IPS-18a (cell line): ENCODE measurements around the gene FGGY.
A peak's percentile ranks its signal among the peaks of the same experiment; 100 is the strongest.

Experiments
- H3K27ac ChIP-seq: one replicate; pipeline ENCODE4 v1.5.1; 2013; ENCODE audit warnings: low read length
- H3K27me3 ChIP-seq: one replicate; pipeline ENCODE4 v1.6.1; 2013; ENCODE audit warnings: mild to moderate bottlenecking, low read length; ENCODE audit not compliant: control insufficient read depth, insufficient read depth
- H3K36me3 ChIP-seq: one replicate; pipeline ENCODE4 v1.6.1; 2013; ENCODE audit warnings: low read depth, low read length; ENCODE audit not compliant: control insufficient read depth
- H3K4me1 ChIP-seq: one replicate; pipeline ENCODE4 v1.6.1; 2013; ENCODE audit warnings: low read depth, low read length; ENCODE audit not compliant: control insufficient read depth
- H3K4me3 ChIP-seq: one replicate; pipeline ENCODE4 v1.5.1; 2013; ENCODE audit warnings: low read length
- H3K9ac ChIP-seq: one replicate; pipeline ENCODE4 v1.6.1; 2013; ENCODE audit warnings: mild to moderate bottlenecking, low read length, moderate library complexity
- H3K9me3 ChIP-seq: one replicate; pipeline ENCODE4 v1.6.1; 2013; ENCODE audit warnings: low read depth, low read length; ENCODE audit not compliant: control insufficient read depth

FGGY gene

GRCh38 chr1:59378621-59379370, 81.9 kb downstream of the FGGY start:
- Histone ChIP-seq H3K36me3 (no peaks in the 10 kb centered on the region), H3K9ac (no peak overlapping the region), H3K9me3 (no peaks in the 10 kb centered on the region), H3K27me3 (no peaks in the 10 kb centered on the region), H3K4me1 (peaks cover 8% of the 10 kb centered on the region), H3K4me3 (no peak overlapping the region), H3K27ac (no peak overlapping the region)

- Histone ChIP-seq H3K4me1 (peaks cover 13% of the 10 kb centered on the region), H3K9ac (no peak overlapping the region), H3K4me3 (no peak overlapping the region), H3K9me3 (no peaks in the 10 kb centered on the region), H3K36me3 (no peaks in the 10 kb centered on the region), H3K27me3 (no peaks in the 10 kb centered on the region), H3K27ac (no peak overlapping the region)
Observed at GRCh38 chr1:59379371-59379728, 82.5 kb downstream of the FGGY start.

- H3K9me3 ChIP-seq: no peaks in the 10 kb centered on the region
- H3K4me1 ChIP-seq: peaks cover 22% of the 10 kb centered on the region
- no peaks in the 10 kb centered on the region for H3K27me3 ChIP-seq
- H3K27ac ChIP-seq: no peak overlapping the region
- H3K9ac ChIP-seq: no peak overlapping the region
- no peak overlapping the region for H3K4me3 ChIP-seq
- no peaks in the 10 kb centered on the region for H3K36me3 ChIP-seq
Observed at GRCh38 chr1:59383963-59384362, 87.1 kb downstream of the FGGY start.

- H3K27ac ChIP-seq: no peak overlapping the region
- no peaks in the 10 kb centered on the region for H3K9me3 ChIP-seq
- H3K27me3 ChIP-seq: no peaks in the 10 kb centered on the region
- H3K4me1 ChIP-seq: peaks cover 22% of the 10 kb centered on the region
- H3K4me3 ChIP-seq: no peak overlapping the region
- H3K9ac ChIP-seq: no peak overlapping the region
- no peaks in the 10 kb centered on the region for H3K36me3 ChIP-seq
Observed at GRCh38 chr1:59384443-59384842, 87.5 kb downstream of the FGGY start.

- Histone ChIP-seq H3K36me3 (no peaks in the 10 kb centered on the region), H3K9ac (no peak overlapping the region), H3K4me3 (no peak overlapping the region), H3K27me3 (no peaks in the 10 kb centered on the region), H3K4me1 (peaks cover 26% of the 10 kb centered on the region), H3K27ac (no peak overlapping the region), H3K9me3 (no peaks in the 10 kb centered on the region)
Observed at GRCh38 chr1:59388191-59388590, 91.3 kb downstream of the FGGY start.

GRCh38 chr1:59389847-59390246, 93.0 kb downstream of the FGGY start:
- H3K9me3 ChIP-seq: no peaks in the 10 kb centered on the region
- H3K4me1 ChIP-seq: peaks cover 21% of the 10 kb centered on the region
- no peak overlapping the region for H3K9ac ChIP-seq
- H3K36me3 ChIP-seq: no peaks in the 10 kb centered on the region
- no peaks in the 10 kb centered on the region for H3K27me3 ChIP-seq
- H3K27ac ChIP-seq: no peak overlapping the region
- H3K4me3 ChIP-seq: no peak overlapping the region

GRCh38 chr1:59390307-59390706, 93.4 kb downstream of the FGGY start:
- peaks cover 21% of the 10 kb centered on the region for H3K4me1 ChIP-seq
- H3K36me3 ChIP-seq: no peaks in the 10 kb centered on the region
- H3K27ac ChIP-seq: no peak overlapping the region
- no peak overlapping the region for H3K9ac ChIP-seq
- no peaks in the 10 kb centered on the region for H3K9me3 ChIP-seq
- H3K27me3 ChIP-seq: no peaks in the 10 kb centered on the region
- H3K4me3 ChIP-seq: no peak overlapping the region

GRCh38 chr1:59391212-59392179, 94.6 kb downstream of the FGGY start:
- Histone ChIP-seq H3K9ac (no peak overlapping the region), H3K4me3 (no peak overlapping the region), H3K36me3 (no peaks in the 10 kb centered on the region), H3K27me3 (no peaks in the 10 kb centered on the region), H3K27ac (no peak overlapping the region), H3K4me1 (peaks cover 27% of the 10 kb centered on the region), H3K9me3 (no peaks in the 10 kb centered on the region)

- no peak overlapping the region for H3K27ac ChIP-seq
- no peaks in the 10 kb centered on the region for H3K27me3 ChIP-seq
- H3K36me3 ChIP-seq: no peaks in the 10 kb centered on the region
- H3K4me1 ChIP-seq: peaks cover 27% of the 10 kb centered on the region
- H3K9ac ChIP-seq: no peak overlapping the region
- peak overlapping the region; percentile 34 for H3K4me3 ChIP-seq
- no peaks in the 10 kb centered on the region for H3K9me3 ChIP-seq
Observed at GRCh38 chr1:59393211-59394180, 96.6 kb downstream of the FGGY start.

GRCh38 chr1:59394706-59395425, 98.0 kb downstream of the FGGY start:
- peaks cover 27% of the 10 kb centered on the region for H3K4me1 ChIP-seq
- no peaks in the 10 kb centered on the region for H3K36me3 ChIP-seq
- no peak overlapping the region for H3K27ac ChIP-seq
- H3K9me3 ChIP-seq: no peaks in the 10 kb centered on the region
- H3K4me3 ChIP-seq: no peak overlapping the region
- no peaks in the 10 kb centered on the region for H3K27me3 ChIP-seq
- H3K9ac ChIP-seq: no peak overlapping the region
